GM21619 (cell line): ENCODE data around the gene CYP2C18.
"Not testable (repeated sequence)": the region's sequence is repeated elsewhere in the genome, so short reads cannot be mapped to it uniquely, and the experiment has no call there.

ENCODE experiments used
- ATAC-seq: cut with Tn5 transposase; IDR thresholded peaks from one replicate; pipeline ENCODE4 v1.9.1; 2021; ENCODE audit not compliant: unreplicated experiment

Gene CYP2C18

GRCh38 chr10:94683214-94684054 lies at the start of gene CYP2C18:
CYP2C18 (plus strand) TSS chr10:94683729; CDS start chr10:94683820, 91 bp downstream.
- no peak for ATAC-seq

GRCh38 chr10:94638097-94638496 lies 45.4 kb upstream of the CYP2C18 start:
- not testable (repeated sequence) for ATAC-seq

- ATAC-seq = no peak
These were observed 43.6 kb upstream of the CYP2C18 start for GRCh38 chr10:94639902-94640301.

- no peak for ATAC-seq
These were observed 43.0 kb upstream of the CYP2C18 start for GRCh38 chr10:94640562-94640961.

GRCh38 chr10:94641480-94641879 lies 42.0 kb upstream of the CYP2C18 start:
- ATAC-seq = no peak

- no peak for ATAC-seq
These were observed 39.2 kb upstream of the CYP2C18 start for GRCh38 chr10:94644352-94644751.

GRCh38 chr10:94645285-94645684 lies 38.2 kb upstream of the CYP2C18 start:
- peak; percentile 51 for ATAC-seq

GRCh38 chr10:94655201-94655600 lies 28.3 kb upstream of the CYP2C18 start:
- ATAC-seq = not testable (repeated sequence)

GRCh38 chr10:94663061-94663460 lies 20.5 kb upstream of the CYP2C18 start:
- not testable (repeated sequence) for ATAC-seq

- ATAC-seq = no peak
These were observed 17.0 kb upstream of the CYP2C18 start for GRCh38 chr10:94666391-94667102.

GRCh38 chr10:94673614-94674321 lies 9.8 kb upstream of the CYP2C18 start:
- ATAC-seq = no peak

GRCh38 chr10:94676496-94676895 lies 7.0 kb upstream of the CYP2C18 start:
- ATAC-seq = no peak

GRCh38 chr10:94677691-94678090 lies 5.8 kb upstream of the CYP2C18 start:
- no peak for ATAC-seq

GRCh38 chr10:94678475-94678874 lies 5.1 kb upstream of the CYP2C18 start:
- no peak for ATAC-seq

GRCh38 chr10:94680544-94680943 lies 3.0 kb upstream of the CYP2C18 start:
- peak; percentile 72 for ATAC-seq

GRCh38 chr10:94682636-94683035 lies 893 bp upstream of the CYP2C18 start:
- not testable (repeated sequence) for ATAC-seq

- no peak for ATAC-seq
These were observed 4.2 kb downstream of the CYP2C18 start for GRCh38 chr10:94687625-94688248.

GRCh38 chr10:94706089-94706488 lies 22.6 kb downstream of the CYP2C18 start:
- no peak for ATAC-seq

GRCh38 chr10:94710578-94710977 lies 27.0 kb downstream of the CYP2C18 start:
- no peak for ATAC-seq

- no peak for ATAC-seq
These were observed 42.3 kb downstream of the CYP2C18 start for GRCh38 chr10:94725871-94726270.

GRCh38 chr10:94735197-94735596 lies 51.7 kb downstream of the CYP2C18 start:
- no peak for ATAC-seq
